ENCODE results near the gene BHLHE23. TPM values are rescaled to one million over a fixed set of nuclear protein-coding genes. Genes with fewer than 3 reads are reported as not detected.

Gene BHLHE23
- total RNA-seq, 1 experiment from 2014 or later: not detected

DNA sequence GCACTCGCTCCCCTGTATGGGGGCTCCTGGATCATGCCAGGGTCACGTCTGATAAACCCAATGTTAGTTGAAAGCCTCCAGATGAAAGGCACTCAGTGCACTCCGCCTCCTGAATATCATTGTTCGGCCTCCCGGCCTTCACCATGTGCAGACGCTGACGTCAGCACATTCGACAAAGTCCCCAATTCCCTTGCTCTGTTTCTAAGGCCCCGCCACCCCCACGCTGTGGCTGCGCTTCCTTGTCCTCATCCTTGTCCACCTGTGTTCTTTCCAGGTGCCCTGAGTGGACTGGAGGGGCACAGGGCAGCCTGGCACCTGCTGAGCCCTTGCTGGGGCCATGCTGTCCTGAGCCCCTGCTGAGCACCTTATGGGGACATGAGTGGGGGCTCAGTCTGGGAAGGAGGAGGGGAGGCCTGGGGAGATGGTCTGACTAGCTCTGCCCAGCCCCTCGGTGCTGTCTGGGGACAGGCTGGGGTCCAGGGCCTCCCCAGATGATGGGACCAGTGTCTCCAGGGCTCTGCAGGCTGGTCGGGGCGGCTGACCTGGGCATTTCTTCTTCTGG lies 9.8 kb upstream of the BHLHE23 start:
- ATAC-seq (no peak), DNase-seq (ENCODE audit: low read depth, low spot score) (no peak)
- H3K9me3 ChIP-seq (ENCODE audit: control insufficient read depth in 1 of 2, insufficient read depth in 1 of 2, low read depth in 1 of 2, low read length in 2 of 2): no peaks in the 10 kb centered on the region
- no peaks in the 10 kb centered on the region for H3K4me1 ChIP-seq (ENCODE audit: control insufficient read depth in 1 of 2, insufficient read depth in 2 of 2, low read length in 2 of 2)
- H3K36me3 ChIP-seq (ENCODE audit: control insufficient read depth in 1 of 2, insufficient read depth in 2 of 2, low read length in 2 of 2): no peaks in the 10 kb centered on the region
- H3K9me2 ChIP-seq (ENCODE audit: insufficient read depth): no peaks in the 10 kb centered on the region
- POLR2A ChIA-PET: no interaction called here
- no peaks in the 10 kb centered on the region for H3K27me3 ChIP-seq (ENCODE audit: insufficient read depth, low read length)
- H4K20me1 ChIP-seq (ENCODE audit: insufficient read depth): no peaks in the 10 kb centered on the region
- no peak overlapping the region for H3K27ac ChIP-seq (ENCODE audit: low read depth, low read length)
- H3K79me2 ChIP-seq (ENCODE audit: insufficient read depth, low read length): no peaks in the 10 kb centered on the region
- no TSS peak for BruUV-seq (replicated peaks)
- no peak overlapping the region for H3K4me3 ChIP-seq (replicated peaks in 1 of 2; ENCODE audit: low read depth in 1 of 2, low read length in 2 of 2)
- no peak overlapping the region for H3K9ac ChIP-seq (ENCODE audit: low read length)
- H2AFZ ChIP-seq (ENCODE audit: low read depth, low read length, poor library complexity, severe bottlenecking): no peak overlapping the region
- RAD21 ChIA-PET (ENCODE audit: low non-redundant PET in 1 of 2, low total read pairs in 2 of 2, uncharacterized antibody in 2 of 2, unreplicated experiment in 2 of 2): no interaction called here
- TF ChIP-seq MAX (IDR thresholded peaks at IDR 0.05) (no peak), TCF7L2 (IDR thresholded peaks at IDR 0.05; ENCODE audit: borderline replicate concordance, extremely low read depth, insufficient read depth, insufficient read length) (no peak), ELF1 (IDR thresholded peaks at IDR 0.05; ENCODE audit: borderline replicate concordance, low read depth) (no peak), POLR2AphosphoS5 (IDR thresholded peaks at IDR 0.05; ENCODE audit: low read depth, low read length) (no peak), JUND (IDR thresholded peaks at IDR 0.05) (no peak), CTCF (IDR thresholded peaks at IDR 0.05 in 2 of 3, conservative IDR thresholded peaks at IDR 0.05 in 1 of 3; ENCODE audit: borderline replicate concordance in 1 of 3, insufficient read depth in 1 of 3, low read depth in 2 of 3, low read length in 2 of 3) (no peak), YY1 (IDR thresholded peaks at IDR 0.05; ENCODE audit: extremely low read depth, insufficient replicate concordance, low read depth, low read length) (no peak), CEBPB (IDR thresholded peaks at IDR 0.05; ENCODE audit: low read depth) (no peak), ZFX (IDR thresholded peaks at IDR 0.05) (no peak), ZNF274 (IDR thresholded peaks at IDR 0.05; ENCODE audit: low read depth, low read length) (no peak)
- TF ChIP-seq, protein P1, sequence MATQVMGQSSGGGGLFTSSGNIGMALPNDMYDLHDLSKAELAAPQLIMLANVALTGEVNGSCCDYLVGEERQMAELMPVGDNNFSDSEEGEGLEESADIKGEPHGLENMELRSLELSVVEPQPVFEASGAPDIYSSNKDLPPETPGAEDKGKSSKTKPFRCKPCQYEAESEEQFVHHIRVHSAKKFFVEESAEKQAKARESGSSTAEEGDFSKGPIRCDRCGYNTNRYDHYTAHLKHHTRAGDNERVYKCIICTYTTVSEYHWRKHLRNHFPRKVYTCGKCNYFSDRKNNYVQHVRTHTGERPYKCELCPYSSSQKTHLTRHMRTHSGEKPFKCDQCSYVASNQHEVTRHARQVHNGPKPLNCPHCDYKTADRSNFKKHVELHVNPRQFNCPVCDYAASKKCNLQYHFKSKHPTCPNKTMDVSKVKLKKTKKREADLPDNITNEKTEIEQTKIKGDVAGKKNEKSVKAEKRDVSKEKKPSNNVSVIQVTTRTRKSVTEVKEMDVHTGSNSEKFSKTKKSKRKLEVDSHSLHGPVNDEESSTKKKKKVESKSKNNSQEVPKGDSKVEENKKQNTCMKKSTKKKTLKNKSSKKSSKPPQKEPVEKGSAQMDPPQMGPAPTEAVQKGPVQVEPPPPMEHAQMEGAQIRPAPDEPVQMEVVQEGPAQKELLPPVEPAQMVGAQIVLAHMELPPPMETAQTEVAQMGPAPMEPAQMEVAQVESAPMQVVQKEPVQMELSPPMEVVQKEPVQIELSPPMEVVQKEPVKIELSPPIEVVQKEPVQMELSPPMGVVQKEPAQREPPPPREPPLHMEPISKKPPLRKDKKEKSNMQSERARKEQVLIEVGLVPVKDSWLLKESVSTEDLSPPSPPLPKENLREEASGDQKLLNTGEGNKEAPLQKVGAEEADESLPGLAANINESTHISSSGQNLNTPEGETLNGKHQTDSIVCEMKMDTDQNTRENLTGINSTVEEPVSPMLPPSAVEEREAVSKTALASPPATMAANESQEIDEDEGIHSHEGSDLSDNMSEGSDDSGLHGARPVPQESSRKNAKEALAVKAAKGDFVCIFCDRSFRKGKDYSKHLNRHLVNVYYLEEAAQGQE (IDR thresholded peaks at IDR 0.05; ENCODE audit: low read depth): no peak
- intact Hi-C loops (cut with micrococcal nuclease): no loop called here
- no peak overlapping the region for H3K4me2 ChIP-seq (ENCODE audit: low read length)
- CTCF ChIA-PET: no interaction called here

Data from HCT116 (cell line).